GM23338 (cell line): Measurements from ENCODE around the gene CRYAB. TPM values are rescaled to one million over a fixed set of nuclear protein-coding genes. Genes with fewer than 3 reads are reported as not detected.

ENCODE experiments used
- ATAC-seq: fragments of 200-7000 bp; cut with Tn5 transposase; 3 replicates; pipeline ENCODE4 v1.9.1; 2020
- DNase-seq: peaks from one replicate; pipeline ENCODE4 v3.0.0-alpha.2; 2015; ENCODE audit warnings: low spot score
- H2AFZ ChIP-seq: fragments of 200-600 bp; sonication (generic); 2 replicates; pipeline ENCODE4 v1.8.0; 2016; ENCODE audit warnings: antibody characterized with exemption, mild to moderate bottlenecking, moderate library complexity
- H3F3A ChIP-seq: fragments of 200-600 bp; sonication (generic); replicated peaks from 2 replicates; pipeline ENCODE4 v1.8.0; 2017; ENCODE audit warnings: antibody characterized with exemption, mixed run types, low read depth
- H3K27ac ChIP-seq: fragments of 200-600 bp; sonication (generic); 2 replicates; pipeline ENCODE4 v1.6.1; 2016; ENCODE audit warnings: low read depth
- H3K27me3 ChIP-seq: fragments of 200-600 bp; sonication (generic); 2 replicates; pipeline ENCODE4 v1.8.0; 2016; ENCODE audit warnings: mild to moderate bottlenecking, mixed run types, moderate library complexity; ENCODE audit not compliant: insufficient read depth
- H3K36me3 ChIP-seq: fragments of 200-600 bp; sonication (generic); 2 replicates; pipeline ENCODE4 v1.8.0; 2016; ENCODE audit warnings: mild to moderate bottlenecking; ENCODE audit not compliant: insufficient read depth
- H3K4me1 ChIP-seq: fragments of 200-600 bp; sonication (generic); 2 replicates; pipeline ENCODE4 v1.8.0; 2016; ENCODE audit warnings: mild to moderate bottlenecking, moderate library complexity; ENCODE audit not compliant: insufficient read depth
- H3K4me2 ChIP-seq: fragments of 200-600 bp; sonication (generic); 2 replicates; pipeline ENCODE4 v1.7.1; 2017; ENCODE audit warnings: mixed run types
- H3K4me3 ChIP-seq: fragments of 200-600 bp; sonication (generic); 2 replicates; pipeline ENCODE4 v1.6.1; 2016; ENCODE audit warnings: mixed run types
- H3K79me2 ChIP-seq: fragments of 200-600 bp; sonication (generic); replicated peaks from 2 replicates; pipeline ENCODE4 v1.8.0; 2017; ENCODE audit warnings: mild to moderate bottlenecking; ENCODE audit not compliant: insufficient read depth
- H3K9me2 ChIP-seq: fragments of 200-600 bp; sonication (generic); 2 replicates; pipeline ENCODE4 v1.8.0; 2017; ENCODE audit not compliant: insufficient read depth
- H4K20me1 ChIP-seq: fragments of 200-600 bp; sonication (generic); replicated peaks from 2 replicates; pipeline ENCODE4 v1.8.0; 2017; ENCODE audit warnings: mild to moderate bottlenecking; ENCODE audit not compliant: insufficient read depth
- H3K27ac Mint-ChIP-seq: 2 replicates; pipeline ENCODE4 v1.8.0; 2020; ENCODE audit warnings: inconsistent platforms, mild to moderate bottlenecking, moderate library complexity, mixed read lengths
- H3K27me3 Mint-ChIP-seq: 3 replicates; pipeline ENCODE4 v1.8.0; 2022; ENCODE audit warnings: low read depth, mild to moderate bottlenecking, moderate library complexity, mixed read lengths, inconsistent platforms; ENCODE audit not compliant: insufficient read depth, poor library complexity
- H3K36me3 Mint-ChIP-seq: 3 replicates; pipeline ENCODE4 v1.8.0; 2021; ENCODE audit warnings: low read depth, mild to moderate bottlenecking, inconsistent platforms, moderate library complexity, mixed read lengths
- H3K4me1 Mint-ChIP-seq: 3 replicates; pipeline ENCODE4 v1.8.0; 2020; ENCODE audit warnings: mild to moderate bottlenecking, inconsistent platforms, mixed read lengths
- H3K4me3 Mint-ChIP-seq: 3 replicates; pipeline ENCODE4 v1.8.0; 2021; ENCODE audit warnings: moderate library complexity, mild to moderate bottlenecking, inconsistent platforms, mixed read lengths
- H3K9me3 Mint-ChIP-seq: 3 replicates; pipeline ENCODE4 v1.8.0; 2020; ENCODE audit warnings: moderate library complexity, mild to moderate bottlenecking, inconsistent platforms, mixed read lengths
- CREB1 ChIP-seq: fragments of 250-450 bp; sonication (Bioruptor Pico); IDR thresholded peaks from 2 replicates; pipeline ENCODE4 v1.5.0; 2020; ENCODE audit warnings: low read depth, mild to moderate bottlenecking, moderate library complexity
- EZH2 ChIP-seq: fragments of 200-600 bp; sonication (generic); IDR thresholded peaks from one replicate; pipeline ENCODE4 v1.8.0; 2017; ENCODE audit warnings: antibody characterized with exemption, mild to moderate bottlenecking, low read depth; ENCODE audit not compliant: unreplicated experiment
- EZH2phosphoT487 ChIP-seq: fragments of 200-600 bp; sonication (generic); IDR thresholded peaks from one replicate; pipeline ENCODE4 v1.8.1; 2018; ENCODE audit warnings: antibody characterized with exemption; ENCODE audit not compliant: unreplicated experiment
- JUNB ChIP-seq: IDR thresholded peaks from one replicate; pipeline ENCODE4 v1.6.1; 2016; ENCODE audit warnings: antibody characterized with exemption; ENCODE audit not compliant: unreplicated experiment
- NANOG ChIP-seq: IDR thresholded peaks from 2 replicates; pipeline ENCODE4 v1.6.1; 2016; ENCODE audit warnings: antibody characterized with exemption, borderline replicate concordance
- POLR2AphosphoS5 ChIP-seq: IDR thresholded peaks from 2 replicates; pipeline ENCODE4 v1.6.1; 2016; ENCODE audit warnings: antibody characterized with exemption, low read depth
- STAT1 ChIP-seq: IDR thresholded peaks from one replicate; pipeline ENCODE4 v1.6.1; 2016; ENCODE audit warnings: antibody characterized with exemption; ENCODE audit not compliant: unreplicated experiment
- ZNF114 ChIP-seq: fragments of 250-450 bp; sonication (Bioruptor Pico); IDR thresholded peaks from 2 replicates; pipeline ENCODE4 v1.5.0; 2020; ENCODE audit warnings: mild to moderate bottlenecking, moderate library complexity
- ZNF331 ChIP-seq: fragments of 250-450 bp; sonication (Bioruptor Pico); IDR thresholded peaks from 2 replicates; pipeline ENCODE4 v1.5.0; 2020; ENCODE audit warnings: low read depth, mild to moderate bottlenecking, moderate library complexity
- polyA plus RNA-seq: library from polyadenylated mRNA; unstranded; fragments of >200 nt; fragmentation: Nextera tagmentation; extraction: Ambion mirVana; gene quantifications from 2 replicates; pipeline ENCODE4 v1.2.1, GENCODE V29; 2016
- total RNA-seq: library from RNA; depleted of rRNA; stranded (reverse); fragments of >200 nt; shearing (Covaris generic); gene quantifications from 2 replicates; pipeline ENCODE4 v1.2.3, GENCODE V29; 2014
- TF ChIP-seq, protein P1 (sequence below): fragments of 250-450 bp; sonication (Bioruptor Pico); IDR thresholded peaks from 2 replicates; pipeline ENCODE4 v1.5.0; 2020; ENCODE audit warnings: mild to moderate bottlenecking, moderate library complexity
- TF ChIP-seq, protein P2 (sequence below), 2 experiments: fragments of 200-600 bp in 1 of 2; sonication (generic) in 1 of 2; conservative IDR thresholded peaks; 2 replicates each; pipeline versions ENCODE4 v1.5.1 to v1.6.1; 2016 to 2017; ENCODE audit warnings: antibody characterized with exemption in 2 of 2, low read depth in 2 of 2, mild to moderate bottlenecking in 2 of 2, moderate library complexity in 1 of 2
- TF ChIP-seq, protein P3 (sequence below): IDR thresholded peaks from 2 replicates; pipeline ENCODE4 v1.6.1; 2016; ENCODE audit warnings: antibody characterized with exemption
- TF ChIP-seq, protein P4 (sequence below): IDR thresholded peaks from one replicate; pipeline ENCODE4 v1.6.1; 2018; ENCODE audit warnings: antibody characterized with exemption; ENCODE audit not compliant: unreplicated experiment

The CRYAB gene
- total and polyA plus RNA-seq, 2 experiments from 2014 or later: 6.1 to 9.6 TPM

DNA sequence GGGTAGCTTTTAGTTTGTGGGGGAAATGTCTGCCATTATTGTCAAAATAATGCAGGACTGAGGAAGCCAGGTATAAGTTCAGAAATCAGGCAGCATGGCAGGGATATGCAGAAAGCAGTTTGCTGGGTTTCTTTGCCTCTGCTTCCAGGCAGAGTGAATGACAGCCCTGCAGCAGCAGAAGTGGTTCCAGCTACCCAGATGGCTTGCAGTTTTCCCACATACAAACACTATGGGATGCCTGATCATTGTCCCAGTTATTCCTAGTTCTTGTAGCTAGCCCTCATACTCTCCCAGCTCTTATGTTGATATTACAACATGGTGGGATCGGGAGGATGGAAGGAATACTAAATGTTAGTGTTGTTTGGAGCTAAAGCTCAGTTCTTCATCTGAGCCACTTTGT lies 22.7 kb upstream of the CRYAB start:
- Histone ChIP-seq H3K79me2 (0 out of 2 replicates have a peak, but pooled peaks cover 3% of the 10 kb centered on the region), H2AFZ (no peak overlapping the region), H4K20me1 (no peaks in the 10 kb centered on the region), H3K27me3 (no peaks in the 10 kb centered on the region), H3K9me2 (no peaks in the 10 kb centered on the region), H3K27ac (no peak overlapping the region), H3K36me3 (no peaks in the 10 kb centered on the region), H3F3A (peaks cover 14% of the 10 kb centered on the region; the same call in 1 of the 2 replicates), H3K4me3 (no peak overlapping the region), H3K4me1 (peaks cover 35% of the 10 kb centered on the region), H3K4me2 (no peak overlapping the region)
- DNase-seq (no peak), ATAC-seq (no peak)
- Mint-ChIP-seq H3K27me3 (peaks cover 8% of the 10 kb centered on the region), H3K36me3 (no peaks in the 10 kb centered on the region; the same call in 2 of the 3 replicates), H3K27ac (no peak overlapping the region), H3K9me3 (no peaks in the 10 kb centered on the region; the same call in 2 of the 3 replicates), H3K4me1 (peaks cover 41% of the 10 kb centered on the region), H3K4me3 (no peak overlapping the region)
- TF ChIP-seq NANOG (no peak), EZH2phosphoT487 (no peak), STAT1 (no peak), CREB1 (CRISPR knock-in tag) (no peak), POLR2AphosphoS5 (no peak), JUNB (no peak), ZNF331 (CRISPR knock-in tag) (no peak), EZH2 (no peak), ZNF114 (CRISPR knock-in tag) (no peak)
- TF ChIP-seq, protein P1, sequence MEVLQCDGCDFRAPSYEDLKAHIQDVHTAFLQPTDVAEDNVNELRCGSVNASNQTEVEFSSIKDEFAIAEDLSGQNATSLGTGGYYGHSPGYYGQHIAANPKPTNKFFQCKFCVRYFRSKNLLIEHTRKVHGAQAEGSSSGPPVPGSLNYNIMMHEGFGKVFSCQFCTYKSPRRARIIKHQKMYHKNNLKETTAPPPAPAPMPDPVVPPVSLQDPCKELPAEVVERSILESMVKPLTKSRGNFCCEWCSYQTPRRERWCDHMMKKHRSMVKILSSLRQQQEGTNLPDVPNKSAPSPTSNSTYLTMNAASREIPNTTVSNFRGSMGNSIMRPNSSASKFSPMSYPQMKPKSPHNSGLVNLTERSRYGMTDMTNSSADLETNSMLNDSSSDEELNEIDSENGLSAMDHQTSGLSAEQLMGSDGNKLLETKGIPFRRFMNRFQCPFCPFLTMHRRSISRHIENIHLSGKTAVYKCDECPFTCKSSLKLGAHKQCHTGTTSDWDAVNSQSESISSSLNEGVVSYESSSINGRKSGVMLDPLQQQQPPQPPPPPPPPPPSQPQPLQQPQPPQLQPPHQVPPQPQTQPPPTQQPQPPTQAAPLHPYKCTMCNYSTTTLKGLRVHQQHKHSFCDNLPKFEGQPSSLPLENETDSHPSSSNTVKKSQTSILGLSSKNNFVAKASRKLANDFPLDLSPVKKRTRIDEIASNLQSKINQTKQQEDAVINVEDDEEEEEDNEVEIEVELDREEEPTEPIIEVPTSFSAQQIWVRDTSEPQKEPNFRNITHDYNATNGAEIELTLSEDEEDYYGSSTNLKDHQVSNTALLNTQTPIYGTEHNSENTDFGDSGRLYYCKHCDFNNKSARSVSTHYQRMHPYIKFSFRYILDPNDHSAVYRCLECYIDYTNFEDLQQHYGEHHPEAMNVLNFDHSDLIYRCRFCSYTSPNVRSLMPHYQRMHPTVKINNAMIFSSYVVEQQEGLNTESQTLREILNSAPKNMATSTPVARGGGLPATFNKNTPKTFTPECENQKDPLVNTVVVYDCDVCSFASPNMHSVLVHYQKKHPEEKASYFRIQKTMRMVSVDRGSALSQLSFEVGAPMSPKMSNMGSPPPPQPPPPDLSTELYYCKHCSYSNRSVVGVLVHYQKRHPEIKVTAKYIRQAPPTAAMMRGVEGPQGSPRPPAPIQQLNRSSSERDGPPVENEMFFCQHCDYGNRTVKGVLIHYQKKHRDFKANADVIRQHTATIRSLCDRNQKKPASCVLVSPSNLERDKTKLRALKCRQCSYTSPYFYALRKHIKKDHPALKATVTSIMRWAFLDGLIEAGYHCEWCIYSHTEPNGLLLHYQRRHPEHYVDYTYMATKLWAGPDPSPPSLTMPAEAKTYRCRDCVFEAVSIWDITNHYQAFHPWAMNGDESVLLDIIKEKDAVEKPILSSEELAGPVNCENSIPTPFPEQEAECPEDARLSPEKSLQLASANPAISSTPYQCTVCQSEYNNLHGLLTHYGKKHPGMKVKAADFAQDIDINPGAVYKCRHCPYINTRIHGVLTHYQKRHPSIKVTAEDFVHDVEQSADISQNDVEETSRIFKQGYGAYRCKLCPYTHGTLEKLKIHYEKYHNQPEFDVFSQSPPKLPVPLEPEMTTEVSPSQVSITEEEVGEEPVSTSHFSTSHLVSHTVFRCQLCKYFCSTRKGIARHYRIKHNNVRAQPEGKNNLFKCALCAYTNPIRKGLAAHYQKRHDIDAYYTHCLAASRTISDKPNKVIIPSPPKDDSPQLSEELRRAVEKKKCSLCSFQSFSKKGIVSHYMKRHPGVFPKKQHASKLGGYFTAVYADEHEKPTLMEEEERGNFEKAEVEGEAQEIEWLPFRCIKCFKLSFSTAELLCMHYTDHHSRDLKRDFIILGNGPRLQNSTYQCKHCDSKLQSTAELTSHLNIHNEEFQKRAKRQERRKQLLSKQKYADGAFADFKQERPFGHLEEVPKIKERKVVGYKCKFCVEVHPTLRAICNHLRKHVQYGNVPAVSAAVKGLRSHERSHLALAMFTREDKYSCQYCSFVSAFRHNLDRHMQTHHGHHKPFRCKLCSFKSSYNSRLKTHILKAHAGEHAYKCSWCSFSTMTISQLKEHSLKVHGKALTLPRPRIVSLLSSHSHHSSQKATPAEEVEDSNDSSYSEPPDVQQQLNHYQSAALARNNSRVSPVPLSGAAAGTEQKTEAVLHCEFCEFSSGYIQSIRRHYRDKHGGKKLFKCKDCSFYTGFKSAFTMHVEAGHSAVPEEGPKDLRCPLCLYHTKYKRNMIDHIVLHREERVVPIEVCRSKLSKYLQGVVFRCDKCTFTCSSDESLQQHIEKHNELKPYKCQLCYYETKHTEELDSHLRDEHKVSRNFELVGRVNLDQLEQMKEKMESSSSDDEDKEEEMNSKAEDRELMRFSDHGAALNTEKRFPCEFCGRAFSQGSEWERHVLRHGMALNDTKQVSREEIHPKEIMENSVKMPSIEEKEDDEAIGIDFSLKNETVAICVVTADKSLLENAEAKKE (CRISPR knock-in tag): no peak
- TF ChIP-seq, protein P2, sequence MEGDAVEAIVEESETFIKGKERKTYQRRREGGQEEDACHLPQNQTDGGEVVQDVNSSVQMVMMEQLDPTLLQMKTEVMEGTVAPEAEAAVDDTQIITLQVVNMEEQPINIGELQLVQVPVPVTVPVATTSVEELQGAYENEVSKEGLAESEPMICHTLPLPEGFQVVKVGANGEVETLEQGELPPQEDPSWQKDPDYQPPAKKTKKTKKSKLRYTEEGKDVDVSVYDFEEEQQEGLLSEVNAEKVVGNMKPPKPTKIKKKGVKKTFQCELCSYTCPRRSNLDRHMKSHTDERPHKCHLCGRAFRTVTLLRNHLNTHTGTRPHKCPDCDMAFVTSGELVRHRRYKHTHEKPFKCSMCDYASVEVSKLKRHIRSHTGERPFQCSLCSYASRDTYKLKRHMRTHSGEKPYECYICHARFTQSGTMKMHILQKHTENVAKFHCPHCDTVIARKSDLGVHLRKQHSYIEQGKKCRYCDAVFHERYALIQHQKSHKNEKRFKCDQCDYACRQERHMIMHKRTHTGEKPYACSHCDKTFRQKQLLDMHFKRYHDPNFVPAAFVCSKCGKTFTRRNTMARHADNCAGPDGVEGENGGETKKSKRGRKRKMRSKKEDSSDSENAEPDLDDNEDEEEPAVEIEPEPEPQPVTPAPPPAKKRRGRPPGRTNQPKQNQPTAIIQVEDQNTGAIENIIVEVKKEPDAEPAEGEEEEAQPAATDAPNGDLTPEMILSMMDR (conservative IDR thresholded peaks at IDR 0.05; ENCODE audit: low read depth in 2 of 2): no peak
- TF ChIP-seq, protein P3, sequence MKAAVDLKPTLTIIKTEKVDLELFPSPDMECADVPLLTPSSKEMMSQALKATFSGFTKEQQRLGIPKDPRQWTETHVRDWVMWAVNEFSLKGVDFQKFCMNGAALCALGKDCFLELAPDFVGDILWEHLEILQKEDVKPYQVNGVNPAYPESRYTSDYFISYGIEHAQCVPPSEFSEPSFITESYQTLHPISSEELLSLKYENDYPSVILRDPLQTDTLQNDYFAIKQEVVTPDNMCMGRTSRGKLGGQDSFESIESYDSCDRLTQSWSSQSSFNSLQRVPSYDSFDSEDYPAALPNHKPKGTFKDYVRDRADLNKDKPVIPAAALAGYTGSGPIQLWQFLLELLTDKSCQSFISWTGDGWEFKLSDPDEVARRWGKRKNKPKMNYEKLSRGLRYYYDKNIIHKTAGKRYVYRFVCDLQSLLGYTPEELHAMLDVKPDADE: no peak
- TF ChIP-seq, protein P4, sequence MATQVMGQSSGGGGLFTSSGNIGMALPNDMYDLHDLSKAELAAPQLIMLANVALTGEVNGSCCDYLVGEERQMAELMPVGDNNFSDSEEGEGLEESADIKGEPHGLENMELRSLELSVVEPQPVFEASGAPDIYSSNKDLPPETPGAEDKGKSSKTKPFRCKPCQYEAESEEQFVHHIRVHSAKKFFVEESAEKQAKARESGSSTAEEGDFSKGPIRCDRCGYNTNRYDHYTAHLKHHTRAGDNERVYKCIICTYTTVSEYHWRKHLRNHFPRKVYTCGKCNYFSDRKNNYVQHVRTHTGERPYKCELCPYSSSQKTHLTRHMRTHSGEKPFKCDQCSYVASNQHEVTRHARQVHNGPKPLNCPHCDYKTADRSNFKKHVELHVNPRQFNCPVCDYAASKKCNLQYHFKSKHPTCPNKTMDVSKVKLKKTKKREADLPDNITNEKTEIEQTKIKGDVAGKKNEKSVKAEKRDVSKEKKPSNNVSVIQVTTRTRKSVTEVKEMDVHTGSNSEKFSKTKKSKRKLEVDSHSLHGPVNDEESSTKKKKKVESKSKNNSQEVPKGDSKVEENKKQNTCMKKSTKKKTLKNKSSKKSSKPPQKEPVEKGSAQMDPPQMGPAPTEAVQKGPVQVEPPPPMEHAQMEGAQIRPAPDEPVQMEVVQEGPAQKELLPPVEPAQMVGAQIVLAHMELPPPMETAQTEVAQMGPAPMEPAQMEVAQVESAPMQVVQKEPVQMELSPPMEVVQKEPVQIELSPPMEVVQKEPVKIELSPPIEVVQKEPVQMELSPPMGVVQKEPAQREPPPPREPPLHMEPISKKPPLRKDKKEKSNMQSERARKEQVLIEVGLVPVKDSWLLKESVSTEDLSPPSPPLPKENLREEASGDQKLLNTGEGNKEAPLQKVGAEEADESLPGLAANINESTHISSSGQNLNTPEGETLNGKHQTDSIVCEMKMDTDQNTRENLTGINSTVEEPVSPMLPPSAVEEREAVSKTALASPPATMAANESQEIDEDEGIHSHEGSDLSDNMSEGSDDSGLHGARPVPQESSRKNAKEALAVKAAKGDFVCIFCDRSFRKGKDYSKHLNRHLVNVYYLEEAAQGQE: no peak
